ENCODE results near the gene ABTB2.

Gene ABTB2

DNA sequence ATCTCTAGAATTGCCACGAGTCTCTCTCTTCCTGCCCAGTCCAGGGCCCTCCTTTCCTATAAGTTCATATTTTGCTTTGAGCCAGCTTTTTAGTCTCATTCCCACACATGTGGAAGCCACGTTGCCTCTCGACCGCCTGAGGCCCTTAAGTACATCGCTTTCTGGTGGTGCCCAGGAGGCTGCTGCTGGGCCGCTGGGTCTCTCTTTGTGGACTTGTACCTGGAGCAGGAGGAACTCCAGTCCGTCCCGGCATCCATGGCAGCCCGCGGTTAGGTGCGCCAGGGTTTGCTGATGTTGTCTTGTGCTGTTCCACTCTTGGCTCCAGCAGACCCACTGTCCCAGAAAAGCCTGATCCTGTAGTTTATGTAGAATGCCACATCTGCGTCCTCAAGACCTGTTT is 211.4 kb downstream of the ABTB2 start:
- in situ Hi-C loops (cut with MboI; ENCODE audit: low sequenced_read_pairs) = no loop called here
- no peaks in the 10 kb centered on the region for H3K9me3 ChIP-seq
- no peak for DNase-seq (ENCODE audit: low spot score in 2 of 2)
- H3K4me1 ChIP-seq = no peaks in the 10 kb centered on the region
- no peak overlapping the region for H3K4me3 ChIP-seq
- H3K36me3 ChIP-seq (replicated peaks) = peaks cover 85% of the 10 kb centered on the region
- no peaks in the 10 kb centered on the region for H3K27me3 ChIP-seq (ENCODE audit: low read depth)

DNA sequence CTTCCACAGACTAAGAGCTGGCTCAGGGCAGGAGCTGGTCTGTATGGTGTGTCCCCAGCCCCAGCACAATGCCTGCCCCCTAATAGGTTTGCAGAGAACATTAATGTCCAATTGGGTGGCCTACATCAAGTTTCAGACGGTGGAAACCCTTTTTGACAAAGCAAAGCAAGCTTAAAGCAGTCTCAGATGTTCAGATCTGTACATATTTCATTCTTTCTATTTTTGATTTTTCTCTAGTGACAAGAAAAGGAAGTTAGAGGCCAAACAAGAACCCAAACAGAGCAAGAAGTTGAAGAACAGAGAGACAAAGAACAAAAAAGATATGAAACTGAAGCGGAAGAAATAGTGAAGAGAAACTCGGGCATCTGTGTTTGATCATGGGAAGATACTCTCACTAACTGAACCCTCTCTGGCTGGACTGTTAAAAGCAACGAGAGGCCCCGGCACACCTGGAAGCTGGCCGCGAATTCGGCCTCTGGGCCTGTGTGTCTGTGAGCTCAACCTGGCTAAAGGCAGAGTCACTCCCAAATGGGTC is 211.9 kb downstream of the ABTB2 start:
- H3K4me3 ChIP-seq = no peak overlapping the region
- H3K27me3 ChIP-seq (ENCODE audit: low read depth) = no peaks in the 10 kb centered on the region
- DNase-seq (ENCODE audit: low spot score in 2 of 2) = no peak
- H3K4me1 ChIP-seq = no peaks in the 10 kb centered on the region
- peaks cover 90% of the 10 kb centered on the region for H3K36me3 ChIP-seq (replicated peaks)
- H3K9me3 ChIP-seq = no peaks in the 10 kb centered on the region
- in situ Hi-C loops (cut with MboI; ENCODE audit: low sequenced_read_pairs) = no loop called here

DNA sequence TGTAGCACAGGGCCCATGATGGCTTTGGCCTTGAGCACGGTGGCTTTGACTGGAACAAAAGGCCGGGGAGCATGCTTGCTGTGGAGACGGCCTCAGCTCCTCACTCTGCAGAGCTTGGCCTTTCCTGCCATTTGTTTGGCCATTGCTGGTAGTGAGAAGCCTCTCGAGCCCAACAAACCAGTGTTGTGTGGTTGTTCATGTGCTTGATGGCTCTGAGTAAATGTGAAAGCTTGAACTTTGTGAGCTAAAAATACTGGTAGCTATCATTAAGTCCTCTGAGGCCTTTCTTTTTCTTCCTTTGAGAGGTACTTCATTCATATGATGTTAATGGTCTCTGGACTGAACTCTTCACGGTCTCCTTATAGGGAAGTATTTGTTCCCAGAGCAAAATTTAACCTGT is 212.7 kb downstream of the ABTB2 start:
- DNase-seq (ENCODE audit: low spot score in 2 of 2) = no peak
- in situ Hi-C loops (cut with MboI; ENCODE audit: low sequenced_read_pairs) = no loop called here
- no peaks in the 10 kb centered on the region for H3K9me3 ChIP-seq
- no peak overlapping the region for H3K4me3 ChIP-seq
- peaks cover 93% of the 10 kb centered on the region for H3K36me3 ChIP-seq (replicated peaks)
- H3K27me3 ChIP-seq (ENCODE audit: low read depth) = no peaks in the 10 kb centered on the region
- no peaks in the 10 kb centered on the region for H3K4me1 ChIP-seq

DNA sequence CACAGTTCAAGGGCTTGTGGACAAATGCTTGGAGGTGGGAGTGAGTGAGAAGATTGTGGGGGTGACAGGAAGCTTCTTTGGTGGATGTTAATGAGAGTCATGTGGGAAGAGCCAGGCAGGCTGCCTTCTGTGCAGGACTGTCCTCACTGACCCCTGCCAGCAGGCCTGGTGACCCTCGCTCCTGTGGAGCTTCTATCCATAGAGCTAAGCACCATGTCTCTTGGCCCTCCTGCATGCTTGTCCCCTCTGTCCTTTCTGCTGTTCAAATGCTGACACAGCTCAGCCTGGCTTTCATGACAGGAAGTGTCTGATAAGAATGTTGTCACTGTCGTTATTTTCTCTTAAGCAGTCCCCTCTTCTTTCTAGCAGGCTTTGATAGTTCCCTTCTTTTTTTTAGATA is 214.8 kb downstream of the ABTB2 start:
- DNase-seq (ENCODE audit: low spot score in 2 of 2) = no peak
- peaks cover 92% of the 10 kb centered on the region for H3K36me3 ChIP-seq (replicated peaks)
- in situ Hi-C loops (cut with MboI; ENCODE audit: low sequenced_read_pairs) = no loop called here

DNA sequence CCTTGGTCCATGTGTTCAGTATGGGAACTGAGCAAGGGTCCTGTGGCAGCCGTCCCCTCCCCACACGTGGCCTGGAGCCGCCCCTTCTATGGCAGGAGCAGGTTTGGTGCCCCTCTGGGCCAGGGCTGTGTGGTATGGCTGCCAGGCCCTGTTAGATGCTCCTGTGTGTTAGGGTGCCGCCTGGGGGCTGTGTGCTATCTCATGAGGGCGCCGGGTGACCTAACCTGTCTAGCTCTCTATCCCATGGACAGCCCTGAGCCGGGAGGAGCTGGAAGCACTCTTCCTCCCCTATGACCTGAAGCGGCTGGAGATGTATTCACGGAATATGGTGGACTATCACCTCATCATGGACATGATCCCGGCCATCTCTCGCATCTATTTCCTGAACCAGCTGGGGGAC is 217.7 kb downstream of the ABTB2 start:
- in situ Hi-C loops (cut with MboI; ENCODE audit: low sequenced_read_pairs) = no loop called here

More for the DNA sequence above, 214.8 kb downstream of the ABTB2 start:
- no peak overlapping the region for H3K4me3 ChIP-seq
- H3K4me1 ChIP-seq = no peaks in the 10 kb centered on the region
- no peaks in the 10 kb centered on the region for H3K9me3 ChIP-seq
- H3K27me3 ChIP-seq (ENCODE audit: low read depth) = no peaks in the 10 kb centered on the region

DNA sequence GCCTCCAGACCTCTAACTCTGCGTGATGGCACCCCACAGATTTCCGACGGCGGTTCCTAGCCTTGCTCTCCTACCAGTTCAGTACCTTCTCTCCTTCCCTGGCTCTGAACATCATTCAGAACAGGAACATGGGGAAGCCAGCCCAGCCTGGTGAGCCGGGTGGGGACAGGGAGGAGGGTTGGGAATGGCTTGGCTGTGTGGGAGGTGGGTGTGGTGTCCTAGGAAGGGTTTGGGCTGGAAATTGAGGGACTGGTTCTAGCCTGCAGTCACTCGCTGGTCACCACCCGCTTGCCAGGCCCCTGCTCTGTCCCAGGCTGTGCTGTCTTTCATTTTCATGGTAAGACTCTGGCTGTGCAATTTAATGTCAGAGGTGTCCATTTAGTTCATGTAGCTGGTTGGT is 218.5 kb downstream of the ABTB2 start:
- in situ Hi-C loops (cut with MboI; ENCODE audit: low sequenced_read_pairs) = no loop called here
- Histone ChIP-seq H3K4me3 (no peak overlapping the region), H3K36me3 (replicated peaks) (peaks cover 96% of the 10 kb centered on the region), H3K27me3 (ENCODE audit: low read depth) (no peaks in the 10 kb centered on the region), H3K4me1 (no peaks in the 10 kb centered on the region), H3K9me3 (no peaks in the 10 kb centered on the region)
- no peak for DNase-seq (ENCODE audit: low spot score in 2 of 2)

More for the DNA sequence above, 217.7 kb downstream of the ABTB2 start:
- DNase-seq (ENCODE audit: low spot score in 2 of 2) = no peak
- Histone ChIP-seq H3K36me3 (replicated peaks) (peaks cover 96% of the 10 kb centered on the region), H3K4me3 (no peak overlapping the region), H3K9me3 (no peaks in the 10 kb centered on the region), H3K4me1 (no peaks in the 10 kb centered on the region), H3K27me3 (ENCODE audit: low read depth) (no peaks in the 10 kb centered on the region)

DNA sequence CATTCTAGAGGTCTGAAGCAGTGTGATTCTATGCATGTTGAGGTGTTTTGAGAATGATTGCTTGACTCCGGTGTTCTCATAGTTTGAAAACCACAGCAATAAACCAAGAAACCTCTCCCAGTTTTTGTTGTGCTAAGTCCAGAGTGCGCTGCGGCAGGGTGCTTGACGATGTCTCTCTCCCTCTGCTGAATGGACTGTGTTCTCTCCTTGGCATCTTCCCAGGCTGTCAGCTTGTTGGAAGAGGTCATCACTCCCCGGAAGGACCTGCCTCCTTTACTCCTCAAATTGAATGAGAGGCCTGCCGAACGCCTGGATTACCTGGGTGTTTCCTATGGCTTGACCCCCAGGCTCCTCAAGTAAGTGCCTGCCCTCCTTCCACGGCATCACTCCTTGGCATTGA is 221.4 kb downstream of the ABTB2 start:
- in situ Hi-C loops (cut with MboI; ENCODE audit: low sequenced_read_pairs) = no loop called here
- Histone ChIP-seq H3K36me3 (replicated peaks) (peaks cover 92% of the 10 kb centered on the region), H3K27me3 (ENCODE audit: low read depth) (no peaks in the 10 kb centered on the region), H3K9me3 (no peaks in the 10 kb centered on the region), H3K4me3 (no peak overlapping the region), H3K4me1 (no peaks in the 10 kb centered on the region)
- no peak for DNase-seq (ENCODE audit: low spot score in 2 of 2)

DNA sequence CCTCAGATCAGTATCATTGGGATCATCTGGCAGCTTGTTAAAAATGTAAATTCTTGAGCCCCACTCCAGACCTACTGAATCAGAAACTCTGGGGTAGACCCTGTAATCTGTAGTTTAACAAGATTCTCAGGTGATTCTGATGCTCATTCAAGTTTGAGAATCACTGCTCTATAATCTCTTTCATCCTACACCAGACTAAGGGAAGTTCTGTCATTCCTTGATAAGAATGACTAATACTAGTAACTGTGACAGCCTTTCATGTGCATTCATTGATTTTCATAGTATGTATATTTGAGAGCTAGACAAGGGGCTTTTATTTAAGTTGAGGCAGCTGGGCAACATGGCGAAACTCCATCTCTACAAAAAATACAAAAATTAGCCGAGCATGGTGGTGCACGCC is 222.4 kb downstream of the ABTB2 start:
- no peak for DNase-seq (ENCODE audit: low spot score in 2 of 2)
- H3K4me3 ChIP-seq = no peak overlapping the region
- H3K27me3 ChIP-seq (ENCODE audit: low read depth) = no peaks in the 10 kb centered on the region
- H3K4me1 ChIP-seq = no peaks in the 10 kb centered on the region
- in situ Hi-C loops (cut with MboI; ENCODE audit: low sequenced_read_pairs) = no loop called here
- peaks cover 91% of the 10 kb centered on the region for H3K36me3 ChIP-seq (replicated peaks)
- H3K9me3 ChIP-seq = no peaks in the 10 kb centered on the region

DNA sequence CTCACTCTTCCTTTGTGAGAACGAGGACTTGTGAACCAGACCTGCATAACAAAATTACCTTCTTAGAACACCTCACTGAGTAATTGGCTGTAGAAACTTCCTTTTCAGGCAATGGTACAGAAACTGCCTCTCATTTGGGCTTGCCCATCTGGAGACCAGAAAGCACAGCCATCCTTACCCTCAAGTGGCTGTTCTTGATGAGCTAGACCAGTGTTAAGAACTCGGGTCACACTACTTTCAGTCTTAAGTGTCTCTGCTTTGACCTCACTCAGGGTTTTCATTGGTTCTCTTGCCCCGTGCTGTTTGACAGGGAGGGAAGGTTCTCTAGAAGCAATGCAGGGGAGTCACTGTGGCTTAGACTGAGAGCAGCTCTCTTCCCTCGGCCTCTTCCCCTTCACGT is 223.0 kb downstream of the ABTB2 start:
- no peaks in the 10 kb centered on the region for H3K9me3 ChIP-seq
- H3K4me3 ChIP-seq = no peak overlapping the region
- H3K36me3 ChIP-seq (replicated peaks) = peaks cover 91% of the 10 kb centered on the region
- DNase-seq (ENCODE audit: low spot score in 2 of 2) = no peak
- no peaks in the 10 kb centered on the region for H3K27me3 ChIP-seq (ENCODE audit: low read depth)
- in situ Hi-C loops (cut with MboI; ENCODE audit: low sequenced_read_pairs) = no loop called here
- H3K4me1 ChIP-seq = no peaks in the 10 kb centered on the region

DNA sequence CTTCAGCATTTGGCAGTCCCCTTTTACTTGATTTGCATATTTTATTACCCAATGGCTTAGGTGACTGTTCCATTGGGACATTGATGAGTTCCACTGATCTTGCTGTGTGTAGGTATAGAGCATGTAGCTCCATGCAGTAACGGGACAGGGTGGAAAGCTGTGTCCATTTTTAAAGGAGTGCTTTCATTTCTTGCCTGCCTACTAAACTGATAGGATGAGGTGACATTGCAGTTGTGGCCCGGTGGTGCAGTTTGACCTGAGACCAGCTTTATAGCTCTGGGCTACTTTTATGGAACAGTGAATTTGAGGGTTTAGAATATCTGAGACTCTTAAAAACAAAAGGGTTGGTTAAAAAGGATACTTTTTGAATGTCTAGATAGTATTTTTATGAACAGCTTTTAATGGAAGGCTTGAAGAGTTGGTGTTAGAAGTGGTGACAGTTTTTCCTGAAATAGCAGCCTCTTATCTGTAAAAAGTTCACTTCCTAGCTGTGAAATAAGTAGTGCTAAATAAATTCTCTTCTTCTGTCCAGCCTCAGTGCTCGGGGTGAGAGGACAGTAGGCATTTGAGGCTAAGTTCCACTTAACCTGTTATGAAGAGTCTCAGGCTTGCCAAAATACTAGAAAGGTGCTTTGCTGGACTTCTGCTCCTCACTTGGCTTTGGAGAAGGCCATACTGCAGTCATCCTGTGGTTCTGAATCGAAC is 225.4 kb downstream of the ABTB2 start:
- no peaks in the 10 kb centered on the region for H3K4me1 ChIP-seq
- in situ Hi-C loops (cut with MboI; ENCODE audit: low sequenced_read_pairs) = no loop called here
- H3K9me3 ChIP-seq = no peaks in the 10 kb centered on the region
- H3K4me3 ChIP-seq = no peak overlapping the region
- H3K27me3 ChIP-seq (ENCODE audit: low read depth) = no peaks in the 10 kb centered on the region
- H3K36me3 ChIP-seq (replicated peaks) = peaks cover 86% of the 10 kb centered on the region
- DNase-seq (ENCODE audit: low spot score in 2 of 2) = no peak

DNA sequence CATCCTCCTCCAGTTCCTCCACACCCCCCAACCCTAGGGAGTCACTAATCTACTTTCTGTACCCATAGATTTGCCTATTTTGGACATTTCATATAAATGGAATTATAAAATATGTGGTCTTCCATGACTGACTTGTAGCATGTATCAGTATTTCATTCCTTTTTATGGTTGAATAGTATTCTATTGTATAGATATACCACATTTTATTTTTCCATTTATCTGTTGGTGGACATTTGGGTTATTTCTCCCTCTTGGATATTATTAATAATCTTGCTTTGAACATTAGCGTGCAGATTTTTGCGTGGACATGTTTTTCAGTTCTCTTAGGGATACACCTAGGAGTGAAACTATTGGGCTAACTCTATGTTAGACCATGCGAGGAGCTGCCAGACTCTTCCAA is 229.0 kb downstream of the ABTB2 start:
- no peak overlapping the region for H3K4me3 ChIP-seq
- in situ Hi-C loops (cut with MboI; ENCODE audit: low sequenced_read_pairs) = no loop called here
- DNase-seq (ENCODE audit: low spot score in 2 of 2) = no peak
- no peaks in the 10 kb centered on the region for H3K27me3 ChIP-seq (ENCODE audit: low read depth)
- H3K9me3 ChIP-seq = no peaks in the 10 kb centered on the region
- peaks cover 84% of the 10 kb centered on the region for H3K36me3 ChIP-seq (replicated peaks)
- no peaks in the 10 kb centered on the region for H3K4me1 ChIP-seq

DNA sequence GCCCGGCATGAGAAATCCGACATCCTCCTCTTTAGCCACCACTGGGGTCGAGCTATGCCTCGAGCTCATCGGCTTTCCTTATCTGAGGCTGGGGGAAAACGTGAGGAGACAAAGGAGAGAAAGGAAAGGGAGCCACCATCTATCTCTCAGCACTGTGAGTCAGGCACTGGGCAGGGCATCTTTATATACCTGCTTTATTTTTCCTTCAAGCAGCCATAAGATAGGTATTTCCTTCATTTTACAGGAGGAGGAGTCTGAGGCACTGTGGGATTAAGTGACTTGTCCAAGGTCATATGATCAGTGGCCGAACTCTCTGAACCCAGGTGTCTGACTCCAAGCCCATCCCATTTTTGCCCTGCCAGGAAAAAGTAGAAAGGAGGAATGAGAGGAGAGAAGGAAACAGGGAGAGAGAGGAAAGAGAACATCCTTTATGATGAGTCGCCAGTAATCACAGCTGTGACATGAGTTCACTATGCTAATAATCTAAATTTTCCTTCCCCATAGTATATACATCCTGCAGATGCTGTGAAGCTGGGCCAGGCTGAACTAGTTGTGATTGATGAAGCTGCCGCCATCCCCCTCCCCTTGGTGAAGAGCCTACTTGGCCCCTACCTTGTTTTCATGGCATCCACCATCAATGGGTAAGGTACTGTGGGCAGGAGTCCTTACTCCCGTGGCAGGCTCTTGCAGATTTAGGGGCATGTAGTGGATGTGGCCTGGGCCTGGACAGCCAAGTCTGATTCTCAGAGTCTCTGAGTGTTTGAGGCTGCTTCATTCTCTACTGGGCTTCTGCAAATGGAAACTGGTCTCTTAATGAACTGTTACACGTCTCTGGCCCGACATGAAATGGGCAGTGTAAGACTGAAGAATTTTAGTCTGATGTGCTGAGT is 230.6 kb downstream of the ABTB2 start:
- Histone ChIP-seq H3K4me3 (no peak overlapping the region), H3K4me1 (no peaks in the 10 kb centered on the region), H3K9me3 (no peaks in the 10 kb centered on the region), H3K36me3 (replicated peaks) (peaks cover 86% of the 10 kb centered on the region), H3K27me3 (ENCODE audit: low read depth) (no peaks in the 10 kb centered on the region)
- DNase-seq (ENCODE audit: low spot score in 2 of 2) = no peak
- in situ Hi-C loops (cut with MboI; ENCODE audit: low sequenced_read_pairs) = no loop called here

DNA sequence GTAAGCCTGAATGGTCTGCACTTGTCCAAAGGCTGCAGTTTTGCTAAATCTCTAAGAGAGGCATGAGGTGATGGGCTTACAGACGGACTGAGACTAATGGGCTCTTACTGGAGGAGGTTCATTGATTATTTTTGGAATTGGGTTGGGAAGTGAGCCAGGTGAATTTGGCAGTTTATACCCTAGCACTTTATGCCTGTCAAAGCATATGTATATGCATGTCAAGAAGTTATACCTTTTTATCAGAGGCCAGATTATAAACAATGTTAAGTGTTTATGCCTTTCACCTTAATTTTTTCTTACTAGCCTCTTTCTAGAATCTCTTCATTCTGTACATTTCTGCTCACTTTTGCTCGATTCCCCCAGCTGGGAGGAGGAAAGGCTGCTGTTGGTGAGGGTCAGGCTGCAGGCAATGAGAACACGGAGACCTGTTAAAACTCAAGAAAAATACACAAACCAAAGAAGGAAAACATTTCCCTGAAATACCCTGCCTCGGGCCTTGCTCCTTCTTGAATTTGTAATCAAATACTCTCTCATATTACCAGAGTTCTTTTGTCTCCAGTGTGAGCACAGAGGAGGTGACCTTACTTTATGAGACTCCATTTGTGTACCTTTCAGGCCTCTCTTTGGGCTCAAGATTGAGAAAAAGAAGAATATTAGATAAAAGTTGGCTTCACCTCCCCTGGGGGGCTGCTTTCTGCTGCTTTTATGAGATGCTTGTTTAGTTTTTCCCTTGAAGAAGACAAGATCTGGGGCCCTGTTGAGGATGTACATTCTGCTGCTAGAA is 232.7 kb downstream of the ABTB2 start:
- Histone ChIP-seq H3K27me3 (ENCODE audit: low read depth) (no peaks in the 10 kb centered on the region), H3K4me1 (no peaks in the 10 kb centered on the region), H3K9me3 (no peaks in the 10 kb centered on the region), H3K4me3 (no peak overlapping the region), H3K36me3 (replicated peaks) (peaks cover 85% of the 10 kb centered on the region)
- in situ Hi-C loops (cut with MboI; ENCODE audit: low sequenced_read_pairs) = no loop called here
- DNase-seq (ENCODE audit: low spot score in 2 of 2) = no peak

Measured in HAP-1 (cell line).